ENCODE measurements around the gene SART3. TPM values are rescaled to one million over a fixed set of nuclear protein-coding genes. Genes with fewer than 3 reads are reported as not detected.

Gene SART3
- total and polyA plus RNA-seq, 2 of the 13 experiments (the other 11 are each of a cell fraction or from before 2014, with no cell fraction given) = 16.1 to 69.9 TPM

GRCh38 chr12:108602209-108602705, 41.3 kb upstream of the SART3 start (continued):
- TF ChIP-seq, protein P1, sequence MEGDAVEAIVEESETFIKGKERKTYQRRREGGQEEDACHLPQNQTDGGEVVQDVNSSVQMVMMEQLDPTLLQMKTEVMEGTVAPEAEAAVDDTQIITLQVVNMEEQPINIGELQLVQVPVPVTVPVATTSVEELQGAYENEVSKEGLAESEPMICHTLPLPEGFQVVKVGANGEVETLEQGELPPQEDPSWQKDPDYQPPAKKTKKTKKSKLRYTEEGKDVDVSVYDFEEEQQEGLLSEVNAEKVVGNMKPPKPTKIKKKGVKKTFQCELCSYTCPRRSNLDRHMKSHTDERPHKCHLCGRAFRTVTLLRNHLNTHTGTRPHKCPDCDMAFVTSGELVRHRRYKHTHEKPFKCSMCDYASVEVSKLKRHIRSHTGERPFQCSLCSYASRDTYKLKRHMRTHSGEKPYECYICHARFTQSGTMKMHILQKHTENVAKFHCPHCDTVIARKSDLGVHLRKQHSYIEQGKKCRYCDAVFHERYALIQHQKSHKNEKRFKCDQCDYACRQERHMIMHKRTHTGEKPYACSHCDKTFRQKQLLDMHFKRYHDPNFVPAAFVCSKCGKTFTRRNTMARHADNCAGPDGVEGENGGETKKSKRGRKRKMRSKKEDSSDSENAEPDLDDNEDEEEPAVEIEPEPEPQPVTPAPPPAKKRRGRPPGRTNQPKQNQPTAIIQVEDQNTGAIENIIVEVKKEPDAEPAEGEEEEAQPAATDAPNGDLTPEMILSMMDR (CRISPR knock-in tag; IDR thresholded peaks at IDR 0.05) = no peak
- TF ChIP-seq CSRNP2 (CRISPR knock-in tag; conservative IDR thresholded peaks at IDR 0.05; ENCODE audit: low read depth) = no peak
- TF ChIP-seq ATAD3A (CRISPR knock-in tag; IDR thresholded peaks at IDR 0.05) = no peak
- no peak for TF ChIP-seq ZNF746 (CRISPR knock-in tag; IDR thresholded peaks at IDR 0.05)
- no peak for TF ChIP-seq ZNF414 (CRISPR knock-in tag; IDR thresholded peaks at IDR 0.05)
- peak; percentile 33; the same call in 1 of the 2 replicates for TF ChIP-seq NR2F2 (IDR thresholded peaks at IDR 0.05; ENCODE audit: borderline replicate concordance, low read depth)
- no peak for TF ChIP-seq PRMT3 (CRISPR knock-in tag; IDR thresholded peaks at IDR 0.05; ENCODE audit: borderline replicate concordance, low read depth)

- Histone ChIP-seq H3K27me3 (ENCODE audit: control insufficient read depth in 1 of 2, insufficient read depth in 2 of 2, low read length in 2 of 2) (peaks cover 8 to 19% of the 10 kb centered on the region in 2 experiments; a peak in 2 of 5 replicates), H3K36me3 (replicated peaks in 1 of 2; ENCODE audit: control insufficient read depth in 1 of 2, insufficient read depth in 2 of 2, low read length in 2 of 2) (no peaks in the 10 kb centered on the region), H2AFZ (ENCODE audit: low read length) (no peak overlapping the region), H3K4me1 (ENCODE audit: insufficient read depth, low read length) (peaks cover 7% of the 10 kb centered on the region), H3K9me3 (ENCODE audit: low read length) (no peaks in the 10 kb centered on the region), H3K4me3 (replicated peaks in 1 of 3; ENCODE audit: insufficient read depth in 1 of 3, low read depth in 2 of 3, low read length in 3 of 3) (no peak overlapping the region), H3K27ac (ENCODE audit: extremely low read length, insufficient read depth, low read length) (no peak overlapping the region), H4K20me1 (ENCODE audit: insufficient read depth, low read length) (no peaks in the 10 kb centered on the region), H3K79me2 (ENCODE audit: insufficient read depth, low read length) (no peaks in the 10 kb centered on the region), H3K9ac (ENCODE audit: insufficient read depth, low read depth, low read length) (no peak overlapping the region), H3K4me2 (ENCODE audit: low read depth, low read length) (no peak overlapping the region)
- in situ Hi-C loops (cut with HindIII; ENCODE audit: extremely low pct_ligation_motif_present, low pct_unique_long_range_greater_than_20kb) = no loop called here
- intact Hi-C loops (cut with micrococcal nuclease; ENCODE audit: unreplicated experiment) = no loop called here
- DNase-seq (ENCODE audit: low spot score) = no peak
- FAIRE-seq = no peak
- BruUV-seq (replicated peaks) = no TSS peak
- WGBS (ENCODE audit: low lambda C conversion rate) = 17% methylated on average over 4 of the region's 4 CpGs
- ATAC-seq = no peak
- ChIA-PET POLR2A (interaction anchor here (1.0 kb wide), 1 partner anchor 38 kb away, joined by 3 read pairs; the partner anchor contains the start of gene ISCU), CTCF (ENCODE audit: low intra/inter-chr PET ratio, low total read pairs) (no interaction called here)
- TF ChIP-seq ZNF33A (CRISPR knock-in tag; IDR thresholded peaks at IDR 0.05; ENCODE audit: borderline replicate concordance) (no peak), ZNF274 (CRISPR knock-in tag; IDR thresholded peaks at IDR 0.05) (no peak), HDAC6 (IDR thresholded peaks at IDR 0.05; ENCODE audit: low read depth, low read length) (no peak), ZNF556 (CRISPR knock-in tag; IDR thresholded peaks at IDR 0.05; ENCODE audit: borderline replicate concordance) (no peak), NR2F1 (CRISPR knock-in tag; IDR thresholded peaks at IDR 0.05) (no peak), FLYWCH1 (CRISPR knock-in tag; IDR thresholded peaks at IDR 0.05) (no peak), GABPA (IDR thresholded peaks at IDR 0.05; ENCODE audit: low read depth, low read length) (no peak), GABPA (CRISPR knock-in tag; IDR thresholded peaks at IDR 0.05; ENCODE audit: low read depth) (no peak), ZBED4 (CRISPR knock-in tag; IDR thresholded peaks at IDR 0.05; ENCODE audit: borderline replicate concordance) (no peak)
Measured at GRCh38 chr12:108600702-108601007, 39.7 kb upstream of the SART3 start.

All from HepG2 (cell line).